ENCODE data around the gene TMCC1.
"Not testable (repeated sequence)": the region's sequence is repeated elsewhere in the genome, so short reads cannot be mapped to it uniquely, and the experiment has no call there.

Gene TMCC1

GRCh38 chr3:129640985-129641384, 252.5 kb downstream of the TMCC1 start:
- DNase-seq, result not testable (repeated sequence)

- no peak for DNase-seq
These were observed 255.0 kb downstream of the TMCC1 start for GRCh38 chr3:129638481-129638880.

GRCh38 chr3:129636082-129636481, 257.4 kb downstream of the TMCC1 start:
- no peak for DNase-seq

DNA sequence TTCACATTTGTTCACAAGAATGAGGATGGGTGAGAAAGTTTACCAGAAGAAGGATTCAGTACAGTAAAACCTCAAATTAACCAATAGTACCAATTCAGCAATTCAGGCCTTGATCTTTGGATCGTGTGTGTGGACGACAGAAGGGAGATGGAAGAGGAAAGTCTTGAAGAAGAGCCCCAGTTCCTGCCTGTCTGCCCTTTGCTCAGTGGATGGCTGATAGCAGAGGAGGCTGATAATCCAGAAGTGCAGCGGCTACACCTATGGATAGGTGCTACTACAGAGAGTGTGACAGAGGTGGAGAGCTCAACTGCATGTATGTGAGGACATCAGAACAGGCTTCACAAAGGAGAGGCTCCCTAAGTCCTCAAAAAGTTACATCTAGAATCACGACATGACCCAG, 257.9 kb downstream of the TMCC1 start:
- no peak for DNase-seq

GRCh38 chr3:129633751-129634481, 259.6 kb downstream of the TMCC1 start:
- DNase-seq, result no peak

GRCh38 chr3:129632977-129633376, 260.5 kb downstream of the TMCC1 start:
- DNase-seq, result no peak

- DNase-seq, result no peak
These were observed 261.0 kb downstream of the TMCC1 start for GRCh38 chr3:129632556-129632955.

DNA sequence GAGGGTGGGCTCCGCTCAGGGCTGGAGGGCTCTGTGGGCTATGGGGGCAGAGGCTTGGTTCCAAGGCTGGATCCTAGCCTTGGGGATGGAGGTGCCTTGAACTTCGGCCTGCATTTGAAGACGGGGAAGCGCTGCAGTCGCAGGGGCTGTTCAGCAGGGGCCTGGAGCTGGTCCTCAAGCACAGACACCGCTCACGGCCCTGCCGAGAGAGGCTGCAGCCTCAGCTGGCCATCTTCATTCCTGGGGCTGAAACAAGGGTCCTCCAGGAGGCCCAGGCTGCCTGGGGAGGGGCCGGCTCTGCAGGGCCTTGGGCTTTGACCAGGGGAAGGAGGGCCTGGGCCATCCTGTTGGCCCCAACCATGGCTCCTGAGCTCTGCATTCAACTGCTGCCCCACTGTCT, 261.5 kb downstream of the TMCC1 start:
- DNase-seq, result no peak

- no peak for DNase-seq
These were observed 264.5 kb downstream of the TMCC1 start for GRCh38 chr3:129629011-129629410.

GRCh38 chr3:129628169-129628522, 265.4 kb downstream of the TMCC1 start:
- no peak for DNase-seq

DNA sequence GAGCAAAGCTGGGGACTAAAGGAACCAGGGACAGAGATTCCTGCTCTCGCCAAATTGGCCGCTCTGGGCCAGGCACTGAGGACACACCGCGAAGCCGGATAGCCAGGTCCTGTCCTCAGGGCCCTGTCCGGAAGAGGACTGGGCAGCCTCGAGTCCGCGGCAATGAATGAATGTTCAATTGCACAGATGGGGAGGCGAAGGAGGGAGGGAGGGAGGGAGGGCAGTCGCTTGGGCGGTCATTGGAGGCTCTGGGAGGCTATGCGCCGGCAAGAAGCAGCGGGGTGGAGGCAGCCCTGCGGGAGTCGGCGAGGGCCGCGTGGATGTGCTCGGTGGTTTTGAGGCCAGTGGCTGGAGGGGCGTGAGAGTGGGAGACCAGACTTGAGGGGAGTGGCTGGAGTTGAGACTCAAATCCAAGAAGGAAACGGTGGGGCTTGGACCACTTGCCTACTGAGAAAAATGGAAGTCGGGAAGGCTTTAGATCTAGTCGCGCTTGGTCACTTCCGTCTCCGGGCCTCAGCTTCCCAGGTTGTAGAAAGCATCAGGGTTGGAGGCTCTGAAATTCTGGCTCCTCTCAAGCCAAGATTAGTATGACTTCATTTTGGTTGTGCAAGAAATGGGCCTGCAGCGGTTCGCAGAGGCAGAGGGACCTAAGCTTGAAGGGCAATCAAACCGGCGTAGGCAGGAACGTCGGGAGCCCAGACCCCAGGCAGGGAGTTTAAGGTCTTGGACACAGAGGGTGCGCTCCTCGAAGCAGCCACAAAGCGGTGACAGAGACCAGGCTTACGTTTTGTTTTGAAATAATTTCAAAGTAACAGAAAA, 266.0 kb downstream of the TMCC1 start:
- DNase-seq, result peak in 3 of 4 experiments; percentile 30 to 51 (median 33)

DNA sequence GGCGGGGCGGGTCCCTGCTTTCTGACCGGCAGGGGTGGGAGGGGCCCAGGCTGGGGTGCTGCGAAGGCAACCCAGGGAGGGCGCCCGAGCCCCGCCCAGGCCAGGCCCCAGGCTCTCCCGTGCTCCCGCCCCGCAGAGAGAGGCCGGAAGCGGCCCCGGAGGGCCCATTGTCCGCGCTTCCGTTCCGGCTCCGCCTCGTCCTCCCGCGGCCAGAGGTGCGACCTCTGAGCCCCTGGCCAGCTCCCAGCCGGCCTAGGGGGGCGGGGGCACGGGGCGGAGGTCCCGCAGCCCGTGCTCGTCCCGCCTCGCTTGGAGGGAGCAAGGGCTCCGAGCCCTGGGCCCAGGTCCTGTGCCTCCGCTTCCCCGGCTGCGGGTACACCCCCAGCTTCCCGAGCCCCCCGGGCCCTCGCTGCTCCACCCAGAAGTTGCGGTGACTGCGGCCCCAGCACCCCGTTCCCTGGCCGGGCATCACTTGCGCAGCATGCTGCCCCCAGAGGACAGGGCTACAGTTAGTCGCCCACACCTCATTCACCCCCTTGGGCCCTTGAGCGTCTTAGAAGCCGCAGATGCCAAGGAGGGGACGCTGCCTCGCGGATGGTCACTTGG, 266.7 kb downstream of the TMCC1 start:
- peak; percentile 7 to 39 (median 22) for DNase-seq

DNA sequence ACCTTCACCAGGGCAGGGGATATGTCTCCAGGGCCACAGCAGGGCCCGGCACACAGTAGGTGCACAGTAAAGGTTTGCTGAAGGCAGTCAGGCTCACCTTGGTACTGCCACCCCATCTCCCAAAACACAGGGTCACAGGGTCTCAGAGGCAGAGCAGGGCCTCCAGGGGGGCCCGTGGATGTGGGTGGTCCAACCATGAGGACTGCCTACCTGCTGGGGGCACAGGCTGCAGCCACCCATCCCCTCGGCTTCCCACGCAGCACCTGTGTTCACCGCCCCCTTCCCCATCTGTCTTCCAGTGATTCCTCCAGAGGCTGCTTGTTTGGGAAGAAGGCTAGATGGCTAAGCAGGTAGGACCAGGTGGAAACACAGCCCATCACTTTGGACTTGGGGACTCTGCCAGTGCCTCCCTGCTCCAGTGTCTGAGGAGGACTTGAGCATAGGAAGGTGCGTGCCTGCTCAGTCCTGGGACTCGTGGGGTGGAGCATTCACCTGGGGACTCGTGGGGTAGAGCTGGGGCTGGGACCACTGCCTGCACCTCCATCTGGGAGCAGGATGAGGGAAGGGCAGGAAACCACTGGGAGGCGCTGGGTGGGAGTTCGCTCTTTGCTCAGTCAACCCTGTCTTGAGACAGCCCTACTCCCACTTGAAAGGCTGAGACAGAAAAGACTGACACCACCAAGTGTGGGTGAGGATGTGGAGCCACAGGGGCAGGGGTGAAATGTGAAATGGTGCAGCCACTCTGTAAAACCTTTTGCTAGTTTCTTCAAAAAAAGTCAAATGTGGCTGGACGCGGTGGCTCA, 268.2 kb downstream of the TMCC1 start:
- no peak for DNase-seq

- DNase-seq, result no peak
These were observed 269.0 kb downstream of the TMCC1 start for GRCh38 chr3:129624347-129625071.

DNA sequence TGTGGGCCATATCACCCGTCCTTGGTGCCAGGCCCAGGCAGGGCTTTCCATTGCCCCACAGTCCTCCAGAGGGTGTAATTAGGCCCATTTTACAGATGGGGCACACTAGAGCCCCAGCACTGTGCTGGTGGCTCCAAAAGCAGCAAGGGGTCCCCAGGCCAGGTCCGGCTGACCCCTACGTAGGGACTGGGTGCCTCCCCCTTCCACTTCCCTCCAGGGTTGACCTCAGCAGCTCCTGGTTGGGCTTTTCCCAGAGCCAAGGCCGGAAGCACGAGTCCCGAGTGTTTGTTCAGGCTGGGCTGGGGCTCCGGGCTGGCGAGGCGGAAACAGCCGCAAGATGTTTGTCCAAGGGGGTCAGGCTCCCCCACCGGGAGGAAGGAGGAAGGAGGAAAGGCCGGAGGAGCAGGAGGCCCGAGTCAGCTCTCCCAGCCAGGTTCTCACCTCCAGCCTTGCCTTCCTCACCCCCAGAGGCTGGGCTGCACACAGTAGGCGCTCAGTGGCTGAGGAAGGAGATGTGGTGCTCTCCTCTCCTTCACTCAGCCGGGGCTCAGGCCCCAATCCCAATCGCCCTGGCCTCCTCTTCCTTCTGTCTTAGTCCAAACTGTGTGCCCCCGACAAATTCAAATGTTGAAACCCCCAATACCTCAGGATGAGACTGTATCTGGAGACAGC, 269.9 kb downstream of the TMCC1 start:
- no peak for DNase-seq

- DNase-seq, result no peak
These were observed 270.6 kb downstream of the TMCC1 start for GRCh38 chr3:129622933-129623332.

DNA sequence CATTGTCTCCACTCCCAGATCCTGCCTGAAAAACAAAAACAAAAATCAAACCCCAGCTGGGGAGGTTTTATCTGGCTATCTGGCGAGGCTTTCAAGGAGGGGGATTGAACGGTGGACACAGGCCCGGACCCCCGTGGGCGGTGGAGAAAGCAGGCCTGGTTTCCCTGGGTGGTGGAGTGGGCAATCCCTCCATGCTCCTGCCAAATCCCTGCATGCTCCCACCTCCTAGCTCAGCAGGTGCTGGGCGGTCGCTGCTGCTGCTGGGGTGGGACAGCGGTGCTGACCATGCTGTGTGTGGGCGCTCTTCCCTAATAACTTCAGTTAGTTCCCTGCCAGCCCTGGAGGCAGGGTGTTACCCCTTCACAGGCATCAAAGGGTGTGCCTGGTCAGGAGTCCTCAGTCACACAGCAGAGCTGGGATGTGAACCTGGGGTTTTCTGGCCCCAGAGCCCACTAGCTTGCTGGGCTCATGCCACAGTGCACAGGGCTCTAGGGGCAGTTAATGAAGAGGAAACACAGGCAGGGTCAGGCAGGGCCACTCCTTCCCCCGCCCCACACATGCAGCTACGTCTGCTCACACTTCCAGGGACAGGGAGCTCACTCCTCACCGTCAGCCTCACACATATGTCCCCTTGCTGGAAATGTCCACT, 271.2 kb downstream of the TMCC1 start:
- no peak for DNase-seq

DNA sequence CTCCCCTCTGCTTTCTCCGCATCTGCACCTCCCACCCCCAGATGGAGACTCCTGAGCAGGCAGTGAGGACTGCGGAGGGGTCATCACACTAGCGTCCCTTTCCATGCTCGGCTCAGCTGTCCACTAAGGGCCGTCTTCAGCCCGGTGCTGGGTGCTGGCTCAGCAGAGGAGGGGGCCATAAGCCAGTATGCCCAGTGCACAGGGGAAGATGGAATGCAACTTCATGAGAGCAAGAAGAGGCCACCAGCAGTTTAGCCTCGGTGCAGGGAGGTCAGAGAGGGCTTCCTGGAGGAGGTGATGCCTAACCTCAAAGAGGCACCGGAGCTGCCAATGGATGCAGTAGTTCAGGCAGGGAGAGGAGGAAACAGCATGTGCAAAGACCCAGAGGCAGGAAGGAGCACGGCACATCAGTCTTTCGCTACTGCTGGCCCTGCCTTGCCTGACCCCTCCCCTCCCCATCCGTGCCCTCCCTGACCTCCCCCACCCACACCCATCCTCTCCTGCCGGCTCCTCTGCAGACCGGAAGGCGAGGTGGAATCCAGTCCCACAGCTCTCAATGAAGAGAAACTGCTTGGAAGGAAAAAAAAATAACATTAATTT, 271.8 kb downstream of the TMCC1 start:
- DNase-seq, result no peak

GRCh38 chr3:129620828-129621559, 272.5 kb downstream of the TMCC1 start:
- DNase-seq, result no peak

GRCh38 chr3:129619726-129620162, 273.8 kb downstream of the TMCC1 start:
- DNase-seq, result no peak

All from activated naive CD4-positive, alpha-beta T cell (primary cell).